ENCODE results near the gene ZNF410.
"Not testable (repeated sequence)": the region's sequence is repeated elsewhere in the genome, so short reads cannot be mapped to it uniquely, and the experiment has no call there.

ZNF410 gene

GRCh38 chr14:73886449-73887317, at the start of gene ZNF410:
TSS of gene ZNF410 (plus strand) at chr14:73886859. CDS start at chr14:73892176, 5,317 bp downstream.
- peak; percentile 77 for DNase-seq (ENCODE audit: low read depth)

GRCh38 chr14:73838293-73839034, 48.2 kb upstream of the ZNF410 start:
- DNase-seq (ENCODE audit: low read depth) = not testable (repeated sequence)

- DNase-seq (ENCODE audit: low read depth) = no peak
These were observed 44.5 kb upstream of the ZNF410 start for GRCh38 chr14:73842201-73842600.

GRCh38 chr14:73842851-73843250, 43.8 kb upstream of the ZNF410 start:
- no peak for DNase-seq (ENCODE audit: low read depth)

GRCh38 chr14:73843296-73843695, 43.4 kb upstream of the ZNF410 start:
- DNase-seq (ENCODE audit: low read depth) = no peak

GRCh38 chr14:73846947-73847346, 39.7 kb upstream of the ZNF410 start:
- DNase-seq (ENCODE audit: low read depth) = no peak

- no peak for DNase-seq (ENCODE audit: low read depth)
These were observed 35.7 kb upstream of the ZNF410 start for GRCh38 chr14:73851000-73851399.

- DNase-seq (ENCODE audit: low read depth) = peak; percentile 78
These were observed 34.9 kb upstream of the ZNF410 start, which contains the start of gene PTGR2 for GRCh38 chr14:73851567-73852382. TSS of gene PTGR2 (plus strand) at chr14:73851831. CDS start at chr14:73858863, 7,032 bp downstream.

GRCh38 chr14:73859145-73859544, 27.5 kb upstream of the ZNF410 start:
- DNase-seq (ENCODE audit: low read depth) = no peak

- no peak for DNase-seq (ENCODE audit: low read depth)
These were observed 25.6 kb upstream of the ZNF410 start for GRCh38 chr14:73861073-73861472.

GRCh38 chr14:73862480-73862879, 24.2 kb upstream of the ZNF410 start:
- no peak for DNase-seq (ENCODE audit: low read depth)

- no peak for DNase-seq (ENCODE audit: low read depth)
These were observed 23.4 kb upstream of the ZNF410 start for GRCh38 chr14:73863209-73863608.

- no peak for DNase-seq (ENCODE audit: low read depth)
These were observed 21.0 kb upstream of the ZNF410 start for GRCh38 chr14:73865534-73866113.

GRCh38 chr14:73869754-73870153, 16.9 kb upstream of the ZNF410 start:
- DNase-seq (ENCODE audit: low read depth) = not testable (repeated sequence)

- DNase-seq (ENCODE audit: low read depth) = no peak
These were observed 16.0 kb upstream of the ZNF410 start for GRCh38 chr14:73870525-73871235.

GRCh38 chr14:73873660-73874059, 13.0 kb upstream of the ZNF410 start:
- no peak for DNase-seq (ENCODE audit: low read depth)

- no peak for DNase-seq (ENCODE audit: low read depth)
These were observed 8.9 kb upstream of the ZNF410 start for GRCh38 chr14:73877790-73878189.

GRCh38 chr14:73878436-73878835, 8.2 kb upstream of the ZNF410 start:
- DNase-seq (ENCODE audit: low read depth) = no peak

GRCh38 chr14:73879027-73879426, 7.6 kb upstream of the ZNF410 start:
- DNase-seq (ENCODE audit: low read depth) = no peak

- DNase-seq (ENCODE audit: low read depth) = no peak
These were observed 2.0 kb upstream of the ZNF410 start for GRCh38 chr14:73884438-73885190.

- no peak for DNase-seq (ENCODE audit: low read depth)
These were observed 608 bp downstream of the ZNF410 start for GRCh38 chr14:73887318-73887616.

Data from activated T-helper 1 cell treated with Interleukin-2 at 50 U/mL for 16 hours (primary cell).